ENCODE results near the gene KRTAP19-1. TPM values are rescaled to one million over a fixed set of nuclear protein-coding genes. Genes with fewer than 3 reads are reported as not detected.

The KRTAP19-1 gene
- total RNA-seq, 2 donors from 2014 or later: not detected

DNA sequence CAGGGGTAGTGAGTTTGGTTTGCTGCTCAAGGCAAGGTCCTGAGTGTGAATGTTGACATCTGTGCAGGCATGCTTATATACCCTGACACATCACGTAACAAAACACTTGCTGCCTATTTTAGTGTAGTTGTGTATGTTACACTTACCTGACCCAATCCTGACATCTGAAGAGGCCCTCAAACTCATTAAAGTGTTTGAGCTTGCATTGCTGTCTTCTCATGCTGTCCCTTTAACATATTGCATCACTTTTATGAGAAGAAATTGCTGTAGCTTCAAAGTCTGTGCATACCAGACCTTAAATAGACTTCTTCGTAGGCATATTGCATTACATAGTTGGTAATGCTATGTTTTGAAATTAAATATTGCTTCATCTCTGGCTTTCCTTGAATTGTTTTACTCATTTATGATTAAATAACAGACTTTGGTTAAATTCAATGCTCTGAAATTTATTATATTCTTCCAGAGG, 11.8 kb upstream of the KRTAP19-1 start, which contains the start of gene KRTAP19-3:
Gene KRTAP19-3 (minus strand): TSS at position 51 of the 466 bp plus-strand sequence. CDS start 56 bp downstream, outside the sequence.
- Histone ChIP-seq H3K9me3 (ENCODE audit: control insufficient read depth, low read length) (peaks cover 2% of the 10 kb centered on the region), H3K36me3 (ENCODE audit: control insufficient read depth, insufficient read depth, low read length) (no peaks in the 10 kb centered on the region), H3K27ac (ENCODE audit: low read depth, low read length) (no peak within 1 kb of the TSS), H3K4me3 (ENCODE audit: low read length) (no peak within 1 kb of the TSS), H3K4me1 (ENCODE audit: control insufficient read depth, insufficient read depth, low read length) (no peaks in the 10 kb centered on the region), H3K27me3 (ENCODE audit: control insufficient read depth, insufficient read depth, low read length, poor library complexity, severe bottlenecking) (no peaks in the 10 kb centered on the region), H3K9ac (ENCODE audit: extremely low read depth, low read length, poor library complexity, severe bottlenecking) (no peak within 1 kb of the TSS)
- Mint-ChIP-seq H3K9me3 (peaks cover 27% of the 10 kb centered on the region), H3K27ac (no peak within 1 kb of the TSS), H3K4me3 (no peak within 1 kb of the TSS), H3K27me3 (ENCODE audit: insufficient read depth) (no peaks in the 10 kb centered on the region), H3K36me3 (ENCODE audit: low read depth) (no peaks in the 10 kb centered on the region), H3K4me1 (no peaks in the 10 kb centered on the region)
- TF ChIP-seq CTCF (conservative IDR thresholded peaks at IDR 0.05): no peak
- 93% methylated on average over 2 of the region's 2 CpGs; no CpG with 5 or more reads in 1 of the 2 experiments for WGBS, 2 experiments (ENCODE audit: insufficient coverage in 1 of 2, insufficient read length in 1 of 2)
- no peak for DNase-seq

- Mint-ChIP-seq H3K9me3 (peaks cover 48% of the 10 kb centered on the region), H3K4me3 (no peak within 1 kb of the TSS), H3K27ac (no peak within 1 kb of the TSS), H3K4me1 (no peaks in the 10 kb centered on the region), H3K36me3 (ENCODE audit: low read depth) (no peaks in the 10 kb centered on the region), H3K27me3 (ENCODE audit: insufficient read depth) (no peaks in the 10 kb centered on the region)
- Histone ChIP-seq H3K9me3 (ENCODE audit: control insufficient read depth, low read length) (peaks cover 20% of the 10 kb centered on the region), H3K4me1 (ENCODE audit: control insufficient read depth, insufficient read depth, low read length) (no peaks in the 10 kb centered on the region), H3K4me3 (ENCODE audit: low read length) (no peak within 1 kb of the TSS), H3K27ac (ENCODE audit: low read depth, low read length) (no peak within 1 kb of the TSS), H3K27me3 (ENCODE audit: control insufficient read depth, insufficient read depth, low read length, poor library complexity, severe bottlenecking) (no peaks in the 10 kb centered on the region), H3K9ac (ENCODE audit: extremely low read depth, low read length, poor library complexity, severe bottlenecking) (no peak within 1 kb of the TSS), H3K36me3 (ENCODE audit: control insufficient read depth, insufficient read depth, low read length) (no peaks in the 10 kb centered on the region)
- no peak for DNase-seq
- no peak for TF ChIP-seq CTCF (conservative IDR thresholded peaks at IDR 0.05)
- 93 to 100% methylated on average over 1 to 2 of the region's 2 CpGs for WGBS, 2 experiments (ENCODE audit: insufficient coverage in 1 of 2, insufficient read length in 1 of 2)
Observed at GRCh38 chr21:30487336-30487735, 7.2 kb upstream of the KRTAP19-1 start, which contains the start of gene KRTAP19-2. Gene KRTAP19-2, minus strand, starts transcription at chr21:30487436. Its CDS starts 88 bp downstream, at chr21:30487348.

DNA sequence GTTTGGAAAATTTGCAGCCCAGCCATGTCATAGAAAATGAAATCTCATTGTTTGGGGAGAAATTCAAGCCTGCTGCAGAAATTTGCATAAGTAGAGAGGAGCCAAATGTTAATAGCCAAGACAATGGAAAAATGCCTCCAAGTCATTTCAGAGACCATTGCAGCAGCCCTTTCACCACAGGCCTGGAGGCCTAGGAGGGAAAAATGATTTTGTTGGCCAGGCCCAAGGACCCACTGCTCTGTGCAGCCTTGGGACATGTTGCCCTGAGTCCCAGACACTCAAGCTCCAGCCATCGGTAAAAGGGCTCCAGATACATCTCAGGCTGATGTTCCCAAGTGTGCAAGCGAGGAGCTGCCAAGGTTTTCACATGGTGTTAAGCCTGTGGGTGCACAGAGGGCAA, 6.0 kb upstream of the KRTAP19-1 start:
- Mint-ChIP-seq H3K27ac (no peak overlapping the region), H3K9me3 (peaks cover 45% of the 10 kb centered on the region), H3K4me1 (no peaks in the 10 kb centered on the region), H3K4me3 (no peak overlapping the region), H3K27me3 (ENCODE audit: insufficient read depth) (no peaks in the 10 kb centered on the region), H3K36me3 (ENCODE audit: low read depth) (no peaks in the 10 kb centered on the region)
- 79 to 82% methylated on average over 2 of the region's 2 CpGs for WGBS, 2 experiments (ENCODE audit: insufficient coverage in 1 of 2, insufficient read length in 1 of 2)
- Histone ChIP-seq H3K9me3 (ENCODE audit: control insufficient read depth, low read length) (peaks cover 20% of the 10 kb centered on the region), H3K27ac (ENCODE audit: low read depth, low read length) (no peak overlapping the region), H3K27me3 (ENCODE audit: control insufficient read depth, insufficient read depth, low read length, poor library complexity, severe bottlenecking) (no peaks in the 10 kb centered on the region), H3K4me3 (ENCODE audit: low read length) (no peak overlapping the region), H3K36me3 (ENCODE audit: control insufficient read depth, insufficient read depth, low read length) (no peaks in the 10 kb centered on the region), H3K4me1 (ENCODE audit: control insufficient read depth, insufficient read depth, low read length) (no peaks in the 10 kb centered on the region), H3K9ac (ENCODE audit: extremely low read depth, low read length, poor library complexity, severe bottlenecking) (no peak overlapping the region)
- DNase-seq: no peak
- TF ChIP-seq CTCF (conservative IDR thresholded peaks at IDR 0.05): no peak
